ENCODE measurements around the gene KLK7.

DNA sequence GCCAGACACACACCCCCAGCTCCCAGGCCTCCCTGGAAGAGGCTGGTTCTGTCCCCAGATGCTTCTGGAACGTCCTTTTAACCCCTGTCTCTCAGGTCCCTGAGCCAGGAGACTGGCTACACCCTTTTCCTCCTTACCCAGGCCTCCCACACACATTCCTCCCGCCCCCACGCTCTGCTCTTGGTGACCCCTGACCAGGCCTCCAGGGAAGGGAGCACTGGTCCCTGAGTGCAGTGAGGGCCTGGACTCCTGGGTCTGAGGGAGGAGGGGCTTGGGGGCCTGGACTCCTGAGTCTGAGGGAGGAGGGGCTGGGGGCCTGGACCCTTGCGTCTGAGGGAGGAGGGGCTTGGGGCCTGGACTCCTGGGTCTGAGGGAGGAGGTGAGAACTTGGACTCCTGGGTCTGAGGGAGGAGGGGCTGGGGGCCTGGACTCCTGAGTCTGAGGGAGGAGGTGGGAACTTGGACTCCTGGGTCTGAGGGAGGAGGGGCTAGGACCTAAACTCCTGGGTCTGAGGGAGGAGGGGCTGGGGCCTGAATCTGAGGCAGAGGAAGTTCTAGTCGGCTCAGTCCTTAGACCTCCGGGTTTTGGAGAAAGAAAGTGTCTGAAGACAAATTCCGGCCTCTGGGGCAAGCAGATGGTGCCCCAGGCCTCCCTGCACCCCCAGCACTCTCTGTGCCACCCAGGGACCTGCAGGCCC is 14.9 kb downstream of the KLK7 start:
- TF ChIP-seq CTCF (IDR thresholded peaks at IDR 0.05) (no peak), POLR2A (IDR thresholded peaks at IDR 0.05) (no peak)
